Smooth muscle cell (in vitro differentiated cells): ENCODE results near the gene WNT4. TPM values are rescaled to one million over a fixed set of nuclear protein-coding genes. Genes with fewer than 3 reads are reported as not detected.

ENCODE experiments used
- DNase-seq: peaks from one replicate; lab custom pipeline; 2025; ENCODE audit not compliant: unreplicated experiment; lab: John Stamatoyannopoulos, UW
- H2AFZ ChIP-seq: fragments of 200-600 bp; sonication (generic); 2 replicates; pipeline ENCODE4 v1.6.0; 2016; ENCODE audit warnings: antibody characterized with exemption, low read depth, mild to moderate bottlenecking
- H3F3A ChIP-seq: fragments of 200-600 bp; sonication (generic); 2 replicates; pipeline ENCODE4 v1.6.0; 2017; ENCODE audit warnings: antibody characterized with exemption, low read depth
- H3K27ac ChIP-seq: fragments of 200-600 bp; sonication (generic); 2 replicates; pipeline ENCODE4 v1.5.1; 2016; ENCODE audit warnings: low read depth, mild to moderate bottlenecking
- H3K27me3 ChIP-seq: fragments of 200-600 bp; sonication (generic); 2 replicates; pipeline ENCODE4 v1.6.1; 2016; ENCODE audit warnings: low read depth, mild to moderate bottlenecking
- H3K36me3 ChIP-seq: fragments of 200-600 bp; sonication (generic); 2 replicates; pipeline ENCODE4 v1.5.1; 2016; ENCODE audit warnings: low read depth
- H3K4me1 ChIP-seq: fragments of 200-600 bp; sonication (generic); 2 replicates; pipeline ENCODE4 v1.5.1; 2016; ENCODE audit warnings: low read depth
- H3K4me2 ChIP-seq: fragments of 200-600 bp; sonication (generic); 2 replicates; pipeline ENCODE4 v1.6.0; 2016; ENCODE audit warnings: mild to moderate bottlenecking
- H3K4me3 ChIP-seq: fragments of 200-600 bp; sonication (generic); 2 replicates; pipeline ENCODE4 v1.5.1; 2016; ENCODE audit warnings: mild to moderate bottlenecking
- H3K79me2 ChIP-seq: fragments of 200-600 bp; sonication (generic); 2 replicates; pipeline ENCODE4 v1.6.0; 2016; ENCODE audit warnings: low read depth, mild to moderate bottlenecking
- H3K9ac ChIP-seq: fragments of 200-600 bp; sonication (generic); 2 replicates; pipeline ENCODE4 v1.6.0; 2016; ENCODE audit warnings: low read depth
- H3K9me3 ChIP-seq: fragments of 200-600 bp; sonication (generic); replicated peaks from 2 replicates; pipeline ENCODE4 v1.5.1; 2016; ENCODE audit warnings: low read depth
- H4K20me1 ChIP-seq: fragments of 200-600 bp; sonication (generic); 2 replicates; pipeline ENCODE4 v1.6.0; 2016; ENCODE audit warnings: low read depth
- WGBS: methylation state at CpG from one replicate; pipeline ENCODE4 v1.1.7; 2016; ENCODE audit warnings: low lambda C conversion rate; 5-methylcytosine and 5-hydroxymethylcytosine counted together
- polyA plus RNA-seq: library from polyadenylated mRNA; unstranded; fragments of >200 nt; fragmentation: Nextera tagmentation; extraction: Ambion mirVana; gene quantifications from 2 replicates; pipeline ENCODE4 v1.2.1, GENCODE V29; 2016
- total RNA-seq: library from RNA; depleted of rRNA; stranded (reverse); fragments of >200 nt; gene quantifications from 2 replicates; pipeline ENCODE4 v1.2.3, GENCODE V29; 2014
- TF ChIP-seq, protein P1 (sequence below): fragments of 200-600 bp; sonication (generic); IDR thresholded peaks from 2 replicates; pipeline ENCODE4 v1.5.1; 2017; ENCODE audit warnings: borderline replicate concordance, mild to moderate bottlenecking, antibody characterized with exemption; ENCODE audit not compliant: insufficient read depth, poor library complexity, severe bottlenecking

The WNT4 gene
- total and polyA plus RNA-seq, 2 experiments from 2014 or later = 0.18 to 0.55 TPM

DNA sequence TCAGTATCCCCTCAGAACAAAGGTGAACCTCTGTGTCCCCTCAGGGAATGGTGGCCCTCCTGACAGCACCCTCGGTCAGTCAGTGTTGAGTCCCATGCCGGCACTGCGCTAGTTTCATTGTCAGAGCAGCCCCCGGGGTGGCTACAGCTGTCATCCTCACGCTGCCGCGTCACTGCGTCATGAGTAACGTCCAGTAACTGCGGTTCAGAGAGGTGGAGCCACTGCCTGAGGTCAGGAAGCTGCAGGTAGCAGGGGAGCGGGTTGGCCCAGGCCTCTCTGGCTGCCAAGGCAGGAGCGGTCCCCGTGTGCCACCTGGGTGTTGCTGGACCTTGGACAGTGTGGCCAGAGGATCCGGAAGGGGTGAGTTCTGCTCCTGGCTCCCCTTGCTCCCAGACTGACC lies 20.2 kb upstream of the WNT4 start:
- H3K9ac ChIP-seq = no peak overlapping the region
- H3K27me3 ChIP-seq = no peaks in the 10 kb centered on the region
- no peak overlapping the region for H3K4me3 ChIP-seq
- H3K36me3 ChIP-seq = no peaks in the 10 kb centered on the region
- H3K4me1 ChIP-seq = no peaks in the 10 kb centered on the region
- WGBS = 92% methylated on average over 14 of the region's 14 CpGs
- H3K9me3 ChIP-seq = no peaks in the 10 kb centered on the region
- no peak for DNase-seq
- no peak overlapping the region for H2AFZ ChIP-seq
- no peaks in the 10 kb centered on the region for H3F3A ChIP-seq
- TF ChIP-seq, protein P1, sequence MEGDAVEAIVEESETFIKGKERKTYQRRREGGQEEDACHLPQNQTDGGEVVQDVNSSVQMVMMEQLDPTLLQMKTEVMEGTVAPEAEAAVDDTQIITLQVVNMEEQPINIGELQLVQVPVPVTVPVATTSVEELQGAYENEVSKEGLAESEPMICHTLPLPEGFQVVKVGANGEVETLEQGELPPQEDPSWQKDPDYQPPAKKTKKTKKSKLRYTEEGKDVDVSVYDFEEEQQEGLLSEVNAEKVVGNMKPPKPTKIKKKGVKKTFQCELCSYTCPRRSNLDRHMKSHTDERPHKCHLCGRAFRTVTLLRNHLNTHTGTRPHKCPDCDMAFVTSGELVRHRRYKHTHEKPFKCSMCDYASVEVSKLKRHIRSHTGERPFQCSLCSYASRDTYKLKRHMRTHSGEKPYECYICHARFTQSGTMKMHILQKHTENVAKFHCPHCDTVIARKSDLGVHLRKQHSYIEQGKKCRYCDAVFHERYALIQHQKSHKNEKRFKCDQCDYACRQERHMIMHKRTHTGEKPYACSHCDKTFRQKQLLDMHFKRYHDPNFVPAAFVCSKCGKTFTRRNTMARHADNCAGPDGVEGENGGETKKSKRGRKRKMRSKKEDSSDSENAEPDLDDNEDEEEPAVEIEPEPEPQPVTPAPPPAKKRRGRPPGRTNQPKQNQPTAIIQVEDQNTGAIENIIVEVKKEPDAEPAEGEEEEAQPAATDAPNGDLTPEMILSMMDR = no peak
- H3K79me2 ChIP-seq = no peaks in the 10 kb centered on the region
- H3K4me2 ChIP-seq = no peak overlapping the region
- H3K27ac ChIP-seq = no peak overlapping the region
- no peaks in the 10 kb centered on the region for H4K20me1 ChIP-seq

DNA sequence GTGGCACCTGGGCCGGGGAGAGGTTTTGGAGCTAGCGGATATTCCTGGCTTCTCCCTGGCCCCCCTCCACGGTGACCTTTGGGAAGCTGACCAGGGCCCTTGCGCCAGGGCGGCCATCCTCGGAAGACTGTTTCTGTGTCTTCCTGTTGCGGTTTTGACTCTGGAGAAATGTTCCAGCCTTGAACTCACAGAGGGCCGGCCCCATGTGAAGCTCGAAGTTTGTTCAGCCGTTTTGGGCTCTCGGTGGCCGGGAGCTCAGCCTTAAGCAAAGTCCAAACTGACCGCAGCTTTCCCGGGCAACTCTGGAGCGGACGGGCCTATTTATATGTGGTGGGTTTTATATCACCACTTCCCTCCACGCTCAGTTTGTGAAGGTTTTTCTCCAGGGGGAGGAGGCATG lies 17.0 kb upstream of the WNT4 start:
- no peak overlapping the region for H3K9ac ChIP-seq
- no peaks in the 10 kb centered on the region for H3K4me1 ChIP-seq
- H3K27ac ChIP-seq = no peak overlapping the region
- no peaks in the 10 kb centered on the region for H3K36me3 ChIP-seq
- no peaks in the 10 kb centered on the region for H3K27me3 ChIP-seq
- 89% methylated on average over 17 of the region's 17 CpGs for WGBS
- H3K9me3 ChIP-seq = no peaks in the 10 kb centered on the region
- H2AFZ ChIP-seq = no peak overlapping the region
- no peaks in the 10 kb centered on the region for H3F3A ChIP-seq
- no peak for DNase-seq
- no peaks in the 10 kb centered on the region for H3K79me2 ChIP-seq
- H3K4me2 ChIP-seq = no peak overlapping the region
- H3K4me3 ChIP-seq = no peak overlapping the region
- H4K20me1 ChIP-seq = peaks cover 1% of the 10 kb centered on the region
- TF ChIP-seq, protein P1 = no peak

DNA sequence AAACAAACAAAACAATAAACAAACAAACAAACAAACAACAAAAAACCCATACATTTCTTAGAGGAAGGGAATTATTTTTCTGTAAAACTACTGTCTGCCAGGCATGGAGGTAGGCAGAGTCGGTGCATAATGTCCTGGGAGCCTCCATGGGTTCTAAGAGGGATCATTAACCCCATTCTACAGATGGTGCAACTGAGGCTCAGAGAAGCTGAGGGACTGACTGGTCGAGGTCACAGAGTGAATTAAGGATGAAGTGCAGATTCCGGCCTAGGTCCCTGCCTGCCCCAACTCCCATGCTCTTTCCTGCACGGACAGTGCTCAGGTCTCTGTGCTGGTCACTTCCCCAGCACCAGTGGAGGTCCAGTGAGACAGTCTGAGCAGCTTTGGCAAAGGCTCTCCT lies 15.8 kb upstream of the WNT4 start:
- Histone ChIP-seq H3F3A (no peaks in the 10 kb centered on the region), H4K20me1 (peaks cover 6% of the 10 kb centered on the region), H3K4me1 (no peaks in the 10 kb centered on the region), H2AFZ (no peak overlapping the region), H3K4me2 (no peak overlapping the region), H3K27me3 (no peaks in the 10 kb centered on the region), H3K27ac (no peak overlapping the region), H3K4me3 (no peak overlapping the region), H3K36me3 (no peaks in the 10 kb centered on the region), H3K9ac (no peak overlapping the region), H3K9me3 (no peaks in the 10 kb centered on the region), H3K79me2 (no peaks in the 10 kb centered on the region)
- 92% methylated on average over 4 of the region's 4 CpGs for WGBS
- no peak for DNase-seq
- TF ChIP-seq, protein P1 = no peak

DNA sequence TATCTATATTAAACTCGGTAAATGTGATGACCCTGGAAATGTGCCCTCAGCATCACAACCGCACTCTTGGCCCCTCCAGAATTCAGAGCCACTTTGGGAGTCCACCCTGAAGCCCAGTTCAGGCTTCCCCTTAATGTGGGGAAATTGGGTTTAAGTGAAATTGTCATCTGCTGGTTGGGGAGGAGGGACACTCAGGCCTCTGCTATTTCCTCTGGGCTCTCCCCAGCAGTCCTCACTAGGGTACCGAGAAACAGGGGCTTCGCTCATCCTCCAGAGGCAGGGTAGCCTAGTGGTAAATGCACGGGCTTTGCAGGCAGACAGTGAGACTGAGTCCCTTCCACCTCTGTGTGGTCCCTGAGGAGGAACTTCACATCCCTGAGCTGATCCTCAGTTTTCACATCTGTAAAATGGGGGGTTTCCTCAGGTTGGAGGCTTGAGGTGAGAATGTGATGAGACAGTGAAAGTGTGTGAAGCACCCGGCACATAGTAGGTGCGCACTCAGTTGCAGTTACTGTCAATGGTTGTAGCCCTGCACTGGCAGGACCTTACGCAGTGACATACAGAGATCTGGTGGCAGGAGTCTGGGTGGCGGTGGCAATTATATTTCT lies 14.6 kb upstream of the WNT4 start:
- Histone ChIP-seq H3K4me1 (no peaks in the 10 kb centered on the region), H3K27me3 (no peaks in the 10 kb centered on the region), H3K4me2 (no peak overlapping the region), H2AFZ (no peak overlapping the region), H3K9me3 (no peaks in the 10 kb centered on the region), H4K20me1 (peaks cover 6% of the 10 kb centered on the region), H3F3A (no peaks in the 10 kb centered on the region), H3K4me3 (no peak overlapping the region), H3K79me2 (no peaks in the 10 kb centered on the region), H3K36me3 (no peaks in the 10 kb centered on the region), H3K9ac (no peak overlapping the region), H3K27ac (no peak overlapping the region)
- TF ChIP-seq, protein P1 = no peak
- DNase-seq = no peak
- WGBS = 95% methylated on average over 9 of the region's 9 CpGs
